H9 (cell line): ENCODE measurements around the gene NAMPT. TPM values are rescaled to one million over a fixed set of nuclear protein-coding genes. Genes with fewer than 3 reads are reported as not detected.

ENCODE experiments used
- DNase-seq: peaks from one replicate; pipeline ENCODE4 v3.0.0-alpha.2; 2017
- H2AFZ ChIP-seq: one replicate; pipeline ENCODE4 v1.6.1; 2013; ENCODE audit warnings: mild to moderate bottlenecking, low read length, control low read depth, moderate library complexity
- H2AK5ac ChIP-seq: 2 replicates; pipeline ENCODE4 v1.6.1; 2013; ENCODE audit warnings: low read length, control low read depth, mixed read lengths; ENCODE audit not compliant: insufficient read length
- H2BK120ac ChIP-seq: one replicate; pipeline ENCODE4 v1.6.1; 2013; ENCODE audit warnings: low read depth, mild to moderate bottlenecking, low read length, control low read depth, inconsistent platforms; ENCODE audit not compliant: poor library complexity, severe bottlenecking
- H2BK12ac ChIP-seq: 2 replicates; pipeline ENCODE4 v1.6.1; 2013; ENCODE audit warnings: low read length, control low read depth, mixed read lengths, low read depth; ENCODE audit not compliant: insufficient read length
- H2BK15ac ChIP-seq: 2 replicates; pipeline ENCODE4 v1.6.1; 2013; ENCODE audit warnings: low read depth, low read length, control low read depth
- H2BK20ac ChIP-seq: one replicate; pipeline ENCODE4 v1.6.1; 2013; ENCODE audit warnings: low read depth, mild to moderate bottlenecking, low read length, control low read depth, inconsistent platforms; ENCODE audit not compliant: poor library complexity, severe bottlenecking
- H2BK5ac ChIP-seq: 2 replicates; pipeline ENCODE4 v1.6.1; 2013; ENCODE audit warnings: low read length, control low read depth, mixed read lengths; ENCODE audit not compliant: insufficient read length
- H3K14ac ChIP-seq: 2 replicates; pipeline ENCODE4 v1.6.1; 2013; ENCODE audit warnings: low read length, control low read depth; ENCODE audit not compliant: insufficient read depth
- H3K18ac ChIP-seq: 2 replicates; pipeline ENCODE4 v1.6.1; 2013; ENCODE audit warnings: low read depth, mild to moderate bottlenecking, mixed read lengths, low read length, control low read depth; ENCODE audit not compliant: insufficient read length
- H3K23ac ChIP-seq: 2 replicates; pipeline ENCODE4 v1.6.1; 2013; ENCODE audit warnings: low read length, control low read depth, mixed read lengths, low read depth; ENCODE audit not compliant: insufficient read length
- H3K23me2 ChIP-seq: 2 replicates; pipeline ENCODE4 v1.6.1; 2013; ENCODE audit warnings: low read depth, mild to moderate bottlenecking, mixed read lengths, low read length, control low read depth; ENCODE audit not compliant: insufficient read length, poor library complexity, severe bottlenecking
- H3K27ac ChIP-seq: 2 replicates; pipeline ENCODE4 v1.5.1; 2013; ENCODE audit warnings: low read length, control low read depth, mixed read lengths, low read depth; ENCODE audit not compliant: insufficient read length
- H3K27me3 ChIP-seq: 2 replicates; pipeline ENCODE4 v1.6.1; 2013; ENCODE audit warnings: low read length, control low read depth, inconsistent platforms; ENCODE audit not compliant: insufficient read depth
- H3K4ac ChIP-seq: 2 replicates; pipeline ENCODE4 v1.6.1; 2013; ENCODE audit warnings: low read depth, mild to moderate bottlenecking, control low read depth, inconsistent platforms, low read length, moderate library complexity
- H3K4me1 ChIP-seq: 2 replicates; pipeline ENCODE4 v1.6.1; 2013; ENCODE audit warnings: low read length, control low read depth, inconsistent platforms; ENCODE audit not compliant: insufficient read depth
- H3K4me2 ChIP-seq: 2 replicates; pipeline ENCODE4 v1.6.1; 2013; ENCODE audit warnings: low read length, control low read depth, mixed read lengths; ENCODE audit not compliant: insufficient read length, insufficient read depth
- H3K56ac ChIP-seq: 2 replicates; pipeline ENCODE4 v1.6.1; 2013; ENCODE audit warnings: low read depth, mild to moderate bottlenecking, mixed read lengths, low read length, control low read depth; ENCODE audit not compliant: insufficient read length
- H3K79me1 ChIP-seq: 2 replicates; pipeline ENCODE4 v1.6.1; 2013; ENCODE audit warnings: low read depth, mild to moderate bottlenecking, moderate library complexity, low read length, control low read depth, inconsistent platforms; ENCODE audit not compliant: insufficient read depth, poor library complexity, severe bottlenecking
- H3K79me2 ChIP-seq: 2 replicates; pipeline ENCODE4 v1.6.1; 2013; ENCODE audit warnings: low read length, control low read depth, inconsistent platforms; ENCODE audit not compliant: insufficient read depth
- H3K9ac ChIP-seq: 2 replicates; pipeline ENCODE4 v1.6.1; 2013; ENCODE audit warnings: low read length, control low read depth, mixed read lengths; ENCODE audit not compliant: insufficient read length; ENCODE audit errors: extremely low read depth
- H3K9me3 ChIP-seq: one replicate; pipeline ENCODE4 v1.6.1; 2013; ENCODE audit warnings: low read depth, low read length, inconsistent platforms; ENCODE audit not compliant: control insufficient read depth
- H3T11ph ChIP-seq: one replicate; pipeline ENCODE4 v1.6.1; 2013; ENCODE audit warnings: mild to moderate bottlenecking, low read length, control low read depth, inconsistent platforms
- H4K20me1 ChIP-seq: one replicate; pipeline ENCODE4 v1.6.1; 2013; ENCODE audit not compliant: control insufficient read depth, insufficient read length, insufficient read depth
- H4K5ac ChIP-seq: 2 replicates; pipeline ENCODE4 v1.6.1; 2013; ENCODE audit warnings: low read depth, mild to moderate bottlenecking, mixed read lengths, low read length, control low read depth; ENCODE audit not compliant: insufficient read length
- H4K8ac ChIP-seq: replicated peaks from 2 replicates; pipeline ENCODE4 v1.6.1; 2013; ENCODE audit warnings: low read length, control low read depth, mixed read lengths, low read depth; ENCODE audit not compliant: insufficient read length
- H4K91ac ChIP-seq: 2 replicates; pipeline ENCODE4 v1.6.1; 2013; ENCODE audit warnings: low read depth, mild to moderate bottlenecking, moderate library complexity, mixed read lengths, low read length, control low read depth; ENCODE audit not compliant: insufficient read length
- H3K27ac Mint-ChIP-seq, 3 experiments: 2 replicates in 2 of 3; 3 replicates in 1 of 3; pipeline ENCODE4 v1.8.0; 2020 to 2021; ENCODE audit warnings: mixed read lengths in 3 of 3, mild to moderate bottlenecking in 1 of 3, moderate library complexity in 1 of 3
- H3K27me3 Mint-ChIP-seq: 2 replicates; pipeline ENCODE4 v1.8.0; 2021; ENCODE audit warnings: low read depth, mild to moderate bottlenecking, moderate library complexity, mixed read lengths
- H3K36me3 Mint-ChIP-seq, 3 experiments: 2 replicates in 2 of 3; 3 replicates in 1 of 3; pipeline ENCODE4 v1.8.0; 2020 to 2021; ENCODE audit warnings: low read depth in 3 of 3, mixed read lengths in 3 of 3; ENCODE audit not compliant: insufficient read depth in 1 of 3
- H3K4me1 Mint-ChIP-seq, 2 experiments: 2 replicates each; pipeline ENCODE4 v1.8.0; 2020; ENCODE audit warnings: mixed read lengths in 2 of 2
- H3K4me3 Mint-ChIP-seq, 2 experiments: 2 replicates in 1 of 2; 3 replicates in 1 of 2; pipeline ENCODE4 v1.8.0; 2020 to 2021; ENCODE audit warnings: mild to moderate bottlenecking in 2 of 2, mixed read lengths in 2 of 2, moderate library complexity in 1 of 2
- H3K9me3 Mint-ChIP-seq, 2 experiments: 2 replicates in 1 of 2; 3 replicates in 1 of 2; pipeline ENCODE4 v1.8.0; 2020; ENCODE audit warnings: mild to moderate bottlenecking in 2 of 2, mixed read lengths in 2 of 2, moderate library complexity in 1 of 2
- CTCF ChIP-seq: fragments of 200-600 bp; sonication (generic); conservative IDR thresholded peaks from 3 replicates; pipeline ENCODE4 v1.8.0; 2021; ENCODE audit warnings: antibody characterized with exemption, mild to moderate bottlenecking
- WGBS: extraction: QIAGEN DNeasy Blood & Tissue Kit; methylation state at CpG from one replicate; pipeline ENCODE4 v1.1.7; 2013; ENCODE audit warnings: missing lambda C conversion rate, low lambda C conversion rate, mixed read lengths; ENCODE audit not compliant: insufficient read length; ENCODE audit errors: extremely low coverage; 5-methylcytosine and 5-hydroxymethylcytosine counted together
- long read RNA-seq: library from polyadenylated mRNA; unstranded; transcript quantifications from one replicate; pipeline ENCODE4 v2.0.0, GENCODE V29; 2020
- total RNA-seq: library from RNA; stranded (reverse); gene quantifications from 2 replicates; pipeline ENCODE4 v1.2.1, GENCODE V29; 2021

NAMPT gene
- total RNA-seq: 77.3 and 83.5 TPM in 2 replicates
- long read RNA-seq, full-length matches to known transcripts: 468 of 567 reads
- long read RNA-seq, partial matches to known transcripts: 9 of 567 reads
- long read RNA-seq, other reads (novel, unspliced or antisense): 90 of 567 reads

DNA sequence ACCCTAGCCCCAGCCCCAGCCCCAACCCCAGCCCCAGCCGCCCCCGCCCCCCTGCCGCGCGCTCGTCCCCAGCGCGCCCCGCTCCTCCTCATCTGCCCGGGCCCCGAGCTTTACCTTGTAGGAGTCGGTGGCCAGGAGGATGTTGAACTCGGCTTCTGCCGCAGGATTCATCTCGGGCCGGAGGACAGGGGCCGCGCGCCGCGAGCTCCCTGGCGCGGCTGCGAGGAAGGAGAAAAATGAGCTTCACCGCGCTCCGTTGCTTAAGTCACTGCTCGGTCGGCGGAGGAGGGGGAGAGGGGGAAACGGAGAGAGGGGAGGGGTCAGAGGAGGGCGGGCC, at the start of gene NAMPT:
Gene NAMPT (minus strand): TSS at position 270 of the 337 bp plus-strand sequence. CDS start 99 bp downstream, at position 171.
- Mint-ChIP-seq H3K36me3 (peaks cover 0 to 3% (median 0%) of the 10 kb centered on the region in 3 experiments; a peak in 2 of 7 replicates), H3K27me3 (no peaks in the 10 kb centered on the region), H3K27ac (peak within 1 kb of the TSS; percentile 98 to 99 (median 99)), H3K9me3 (no peaks in the 10 kb centered on the region), H3K4me3 (peak within 1 kb of the TSS; percentile 85 to 95), H3K4me1 (peaks cover 33 to 34% of the 10 kb centered on the region in 2 experiments)
- Histone ChIP-seq H3K4me1 (no peaks in the 10 kb centered on the region; the same call in 1 of the 2 replicates), H3K9ac (peak within 1 kb of the TSS; percentile 92), H3K79me2 (peaks cover 18% of the 10 kb centered on the region), H3K56ac (peak within 1 kb of the TSS; percentile 75), H3K23me2 (peaks cover 7% of the 10 kb centered on the region), H2BK20ac (no peak within 1 kb of the TSS), H2AK5ac (no peak within 1 kb of the TSS), H3K9me3 (no peaks in the 10 kb centered on the region), H3K23ac (no peak within 1 kb of the TSS), H2AFZ (no peak within 1 kb of the TSS), H3K14ac (peak within 1 kb of the TSS; percentile 91), H3K4me2 (peak within 1 kb of the TSS; percentile 100), H3K27ac (peak within 1 kb of the TSS; percentile 92), H3K79me1 (no peaks in the 10 kb centered on the region), H2BK5ac (peak within 1 kb of the TSS; percentile 27), H4K91ac (no peak within 1 kb of the TSS), H4K8ac (peak within 1 kb of the TSS; percentile 71), H2BK12ac (no peak within 1 kb of the TSS), H4K5ac (peak within 1 kb of the TSS; percentile 19), H3T11ph (no peak within 1 kb of the TSS), H3K27me3 (no peaks in the 10 kb centered on the region), H2BK15ac (no peak within 1 kb of the TSS), H4K20me1 (no peaks in the 10 kb centered on the region), H2BK120ac (no peak within 1 kb of the TSS), H3K4ac (no peak within 1 kb of the TSS; the same call in 1 of the 2 replicates), H3K18ac (peak within 1 kb of the TSS; percentile 88)
- no peak for TF ChIP-seq CTCF
- no CpG with 5 or more reads among the region's 32 CpGs for WGBS
- DNase-seq: no peak
